Adrenal gland (tissue), 12 donors: ENCODE results near the gene MAX. TPM values are rescaled to one million over a fixed set of nuclear protein-coding genes. Genes with fewer than 3 reads are reported as not detected.

Experiments
- DNase-seq, 7 donors: peaks; one replicate each; pipeline ENCODE4 v3.0.0-alpha.2; 2019 to 2020
- H3K27ac ChIP-seq, 5 donors: fragments of 200-600 bp; sonication (generic) in 4 of 5; 1 replicate in 3 of 5; 2 replicates in 2 of 5; pipeline versions ENCODE4 v1.5.1 to v1.8.0; 2016 to 2020; ENCODE audit warnings: mild to moderate bottlenecking in 1 of 5
- H3K27me3 ChIP-seq: fragments of 200-600 bp; 2 replicates; pipeline ENCODE4 v1.8.0; 2021
- H3K36me3 ChIP-seq, 2 donors: fragments of 200-600 bp; replicated peaks in 1 of 2; 1 replicate in 1 of 2; 2 replicates in 1 of 2; pipeline versions ENCODE4 v1.5.1 to v1.8.0; 2018 to 2022
- H3K4me1 ChIP-seq, 2 donors: fragments of 200-600 bp; replicated peaks in 1 of 2; 1 replicate in 1 of 2; 2 replicates in 1 of 2; pipeline versions ENCODE4 v1.5.1 to v1.8.0; 2018 to 2021
- H3K4me3 ChIP-seq, 4 donors: fragments of 200-600 bp; sonication (generic) in 3 of 4; one replicate each; pipeline ENCODE4 v1.5.1; 2016 to 2018
- H3K9me3 ChIP-seq, 3 donors: fragments of 200-600 bp; sonication (generic) in 1 of 3; replicated peaks in 1 of 3; 1 replicate in 2 of 3; 2 replicates in 1 of 3; pipeline versions ENCODE4 v1.5.1 to v1.8.0; 2016 to 2021
- POLR2A ChIP-seq, 2 donors: fragments of 450-650 bp; IDR thresholded peaks; one replicate each; pipeline ENCODE4 v1.6.1; 2017; ENCODE audit warnings: antibody characterized with exemption in 2 of 2, mild to moderate bottlenecking in 2 of 2, moderate library complexity in 1 of 2
- WGBS, 4 donors: extraction: QIAGEN DNeasy Blood & Tissue Kit in 2 of 4; methylation state at CpG; one replicate each; pipeline versions ENCODE4 v1.1.5 to v1.1.7; 2013 to 2017; 5-methylcytosine and 5-hydroxymethylcytosine counted together
- intact Hi-C, 2 donors: fragments of 100-400 bp; cut with DNase I; formaldehyde crosslinking; loops; one replicate each; pipeline versions ENCODE4 v1.14.1 to v1.15.0; 2022 to 2023
- polyA plus RNA-seq, 3 donors: library from polyadenylated mRNA; stranded (reverse); fragments of 200-250 nt in 2 of 3; fragments of 350-450 nt in 1 of 3; fragmentation: Illumina TruSeq in 1 of 3; extraction: RNeasy Lipid Tissue Mini Kit (QIAGEN cat#74804) in 1 of 3; gene quantifications; one replicate each; pipeline ENCODE4 v1.2.3, GENCODE V29; 2013 to 2014
- total RNA-seq, 9 donors: library from RNA; depleted of rRNA in 4 of 9; stranded (reverse); fragments of >200 nt in 4 of 9; fragments of 120-200 nt in 1 of 9; fragmentation: NEBNext Ultra II Directional in 1 of 9; extraction: Animal tissue kit (Norgen Biotek cat#: 25700) in 1 of 9; gene quantifications; one replicate each; pipeline versions ENCODE4 v1.1.0 to v1.2.4, GENCODE V29; 2013 to 2023
- TF ChIP-seq, protein P1 (sequence below), 6 experiments: fragments of 450-650 bp in 4 of 6; fragments of 200-600 bp in 2 of 6; sonication (generic) in 1 of 6; IDR thresholded peaks; 1 replicate in 5 of 6; 2 replicates in 1 of 6; pipeline versions ENCODE4 v1.5.1 to v1.8.0; 2016 to 2021; ENCODE audit warnings: antibody characterized with exemption in 6 of 6, mild to moderate bottlenecking in 2 of 6, moderate library complexity in 1 of 6
- donor health status: healthy with polysubstance abuse.
- donor health status: Bipolar disorder and iron deficiency.
- donor health status: DM: yes; HTN: yes; CAD: no.
- donor health status: DM: no; HTN: no; CAD: no.
- donor health status: DM: no; HTN: no; CAD: no.
- donor health status: DM: yes; HTN: yes; CAD: no.

The MAX gene
- total and polyA plus RNA-seq, 12 donors, result 31.5 to 114 (median 55.2) TPM

DNA sequence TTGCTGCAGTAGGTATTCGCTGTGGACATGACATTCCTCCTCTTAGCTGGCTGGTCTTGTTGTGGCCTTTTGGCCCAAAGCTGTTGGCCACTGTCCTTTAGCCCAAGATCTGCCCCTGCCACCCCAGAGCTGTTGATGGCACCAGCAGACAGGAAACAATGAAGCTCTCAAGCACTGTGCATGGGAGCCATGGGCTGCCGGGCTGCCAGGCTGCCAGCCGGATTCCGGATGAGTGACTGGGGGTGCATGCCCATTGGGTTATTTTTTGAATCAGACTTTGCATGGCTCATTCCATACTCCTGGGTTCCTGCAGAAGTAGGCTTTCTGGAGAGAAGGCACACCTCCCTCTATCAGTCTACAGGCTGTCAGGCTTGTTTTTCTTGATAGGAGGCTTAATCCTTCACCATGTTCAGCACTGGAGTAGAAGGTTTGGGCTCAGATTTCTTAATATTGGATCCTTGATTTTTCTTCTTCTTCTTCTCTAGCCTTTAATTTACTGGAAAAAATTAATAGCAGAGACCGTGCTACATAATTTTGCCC lies 32.4 kb downstream of the MAX start:
- Histone ChIP-seq H3K27ac (peak overlapping the region in 2 of 5 donors; percentile 8 to 12), H3K36me3 (peaks cover 0 to 13% of the 10 kb centered on the region in 2 donors), H3K27me3 (no peaks in the 10 kb centered on the region), H3K9me3 (no peaks in the 10 kb centered on the region), H3K4me1 (peaks cover 13 to 30% of the 10 kb centered on the region in 2 donors), H3K4me3 (no peak overlapping the region)
- intact Hi-C loops, result no loop called here
- WGBS, 4 donors, result 88 to 95% (median 89%) methylated on average over 4 to 5 of the region's 5 CpGs
- DNase-seq, result no peak
- TF ChIP-seq POLR2A (IDR thresholded peaks at IDR 0.05), result no peak
- TF ChIP-seq, protein P1, sequence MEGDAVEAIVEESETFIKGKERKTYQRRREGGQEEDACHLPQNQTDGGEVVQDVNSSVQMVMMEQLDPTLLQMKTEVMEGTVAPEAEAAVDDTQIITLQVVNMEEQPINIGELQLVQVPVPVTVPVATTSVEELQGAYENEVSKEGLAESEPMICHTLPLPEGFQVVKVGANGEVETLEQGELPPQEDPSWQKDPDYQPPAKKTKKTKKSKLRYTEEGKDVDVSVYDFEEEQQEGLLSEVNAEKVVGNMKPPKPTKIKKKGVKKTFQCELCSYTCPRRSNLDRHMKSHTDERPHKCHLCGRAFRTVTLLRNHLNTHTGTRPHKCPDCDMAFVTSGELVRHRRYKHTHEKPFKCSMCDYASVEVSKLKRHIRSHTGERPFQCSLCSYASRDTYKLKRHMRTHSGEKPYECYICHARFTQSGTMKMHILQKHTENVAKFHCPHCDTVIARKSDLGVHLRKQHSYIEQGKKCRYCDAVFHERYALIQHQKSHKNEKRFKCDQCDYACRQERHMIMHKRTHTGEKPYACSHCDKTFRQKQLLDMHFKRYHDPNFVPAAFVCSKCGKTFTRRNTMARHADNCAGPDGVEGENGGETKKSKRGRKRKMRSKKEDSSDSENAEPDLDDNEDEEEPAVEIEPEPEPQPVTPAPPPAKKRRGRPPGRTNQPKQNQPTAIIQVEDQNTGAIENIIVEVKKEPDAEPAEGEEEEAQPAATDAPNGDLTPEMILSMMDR (IDR thresholded peaks at IDR 0.05), result no peak

- Histone ChIP-seq H3K27me3 (no peaks in the 10 kb centered on the region), H3K9me3 (no peaks in the 10 kb centered on the region), H3K27ac (no peak overlapping the region), H3K36me3 (peaks cover 0 to 36% of the 10 kb centered on the region in 2 donors), H3K4me3 (no peak overlapping the region), H3K4me1 (peaks cover under 1 to 10% of the 10 kb centered on the region in 2 donors)
- WGBS, 4 donors, result 95 to 98% (median 96%) methylated on average over 7 of the region's 7 CpGs
- no peak for DNase-seq
- intact Hi-C loops, result no loop called here
- TF ChIP-seq, protein P1 (IDR thresholded peaks at IDR 0.05), result no peak
- TF ChIP-seq POLR2A (IDR thresholded peaks at IDR 0.05), result no peak
Measured at GRCh38 chr14:65065719-65066118, 36.6 kb downstream of the MAX start.

GRCh38 chr14:65062096-65063075 lies 39.9 kb downstream of the MAX start:
- Histone ChIP-seq H3K4me1 (no peaks in the 10 kb centered on the region), H3K9me3 (no peaks in the 10 kb centered on the region), H3K36me3 (peaks cover 0 to 37% of the 10 kb centered on the region in 2 donors), H3K4me3 (no peak overlapping the region), H3K27ac (no peak overlapping the region), H3K27me3 (no peaks in the 10 kb centered on the region)
- intact Hi-C loops, result no loop called here
- 89 to 94% (median 93%) methylated on average over 8 to 16 of the region's 16 CpGs for WGBS, 4 donors
- TF ChIP-seq, protein P1 (IDR thresholded peaks at IDR 0.05), result no peak
- no peak for TF ChIP-seq POLR2A (IDR thresholded peaks at IDR 0.05)
- no peak for DNase-seq

DNA sequence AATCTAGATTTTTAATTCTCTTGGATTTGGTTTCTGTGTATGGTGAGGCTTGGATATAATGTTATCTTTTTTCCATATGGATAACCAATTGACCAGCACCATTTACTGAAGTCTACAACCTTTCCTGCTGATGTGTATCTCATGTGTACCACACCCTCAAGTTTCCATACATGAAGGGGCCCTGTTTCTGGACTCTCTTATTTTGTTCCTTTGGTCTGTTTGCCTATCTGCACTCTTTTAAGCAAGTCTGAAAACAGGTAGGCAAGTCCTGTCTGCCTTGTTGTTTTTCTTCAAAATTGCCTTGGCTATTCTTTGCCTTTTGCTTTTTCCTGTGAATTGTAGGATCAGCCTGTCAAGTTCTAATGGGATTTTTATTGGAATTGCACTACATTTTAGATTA lies 44.6 kb downstream of the MAX start:
- Histone ChIP-seq H3K27me3 (no peaks in the 10 kb centered on the region), H3K27ac (no peak overlapping the region), H3K9me3 (no peaks in the 10 kb centered on the region), H3K4me1 (no peaks in the 10 kb centered on the region), H3K4me3 (no peak overlapping the region), H3K36me3 (peaks cover 0 to 37% of the 10 kb centered on the region in 2 donors)
- intact Hi-C loops, result no loop called here
- TF ChIP-seq, protein P1 (IDR thresholded peaks at IDR 0.05), result no peak
- no peak for TF ChIP-seq POLR2A (IDR thresholded peaks at IDR 0.05)
- DNase-seq, result no peak
